Stimulated activated CD4-positive, alpha-beta T cell treated with anti-CD3 and anti-CD28 coated beads, Interleukin-12 subunit alpha, Interleukin-12 subunit beta, amount 100 ng/mL, for 48 hours (primary cell): ENCODE measurements around the gene ACTG2.

ENCODE experiments used
- DNase-seq, 3 donors: peaks; one replicate each; pipeline ENCODE4 v3.0.0-alpha.2; 2020; ENCODE audit warnings: low read depth in 2 of 3, low spot score in 1 of 3

Gene ACTG2

DNA sequence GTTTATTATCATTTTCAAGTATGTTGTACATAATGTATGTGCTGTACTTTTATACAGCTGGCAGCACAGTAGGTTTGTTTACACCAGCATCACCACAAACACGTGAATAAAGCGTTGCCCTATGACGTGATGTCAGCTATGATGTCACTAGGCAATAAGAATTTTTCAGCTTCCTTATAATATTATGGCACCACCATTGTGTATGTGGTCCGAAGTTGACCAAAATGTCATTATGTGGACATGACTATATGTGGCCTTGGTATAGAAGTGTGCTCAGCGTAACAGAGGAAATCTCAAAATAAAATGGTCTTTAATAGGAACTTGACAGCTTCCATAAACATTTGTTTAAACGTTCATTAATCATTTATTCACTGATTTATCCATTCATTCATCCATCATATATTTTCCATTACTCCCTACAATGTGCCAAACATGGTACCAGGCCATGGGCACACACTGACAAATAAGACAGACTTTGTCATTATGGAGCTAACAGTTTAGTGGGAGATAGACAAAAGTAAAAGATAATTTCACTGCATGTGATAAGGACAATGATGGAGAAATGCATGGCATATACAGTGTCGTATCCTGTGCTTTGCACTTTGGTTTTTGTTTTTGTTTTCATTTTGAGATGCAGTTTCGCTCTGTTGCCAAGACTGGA, 18.9 kb downstream of the ACTG2 start:
- no peak for DNase-seq

DNA sequence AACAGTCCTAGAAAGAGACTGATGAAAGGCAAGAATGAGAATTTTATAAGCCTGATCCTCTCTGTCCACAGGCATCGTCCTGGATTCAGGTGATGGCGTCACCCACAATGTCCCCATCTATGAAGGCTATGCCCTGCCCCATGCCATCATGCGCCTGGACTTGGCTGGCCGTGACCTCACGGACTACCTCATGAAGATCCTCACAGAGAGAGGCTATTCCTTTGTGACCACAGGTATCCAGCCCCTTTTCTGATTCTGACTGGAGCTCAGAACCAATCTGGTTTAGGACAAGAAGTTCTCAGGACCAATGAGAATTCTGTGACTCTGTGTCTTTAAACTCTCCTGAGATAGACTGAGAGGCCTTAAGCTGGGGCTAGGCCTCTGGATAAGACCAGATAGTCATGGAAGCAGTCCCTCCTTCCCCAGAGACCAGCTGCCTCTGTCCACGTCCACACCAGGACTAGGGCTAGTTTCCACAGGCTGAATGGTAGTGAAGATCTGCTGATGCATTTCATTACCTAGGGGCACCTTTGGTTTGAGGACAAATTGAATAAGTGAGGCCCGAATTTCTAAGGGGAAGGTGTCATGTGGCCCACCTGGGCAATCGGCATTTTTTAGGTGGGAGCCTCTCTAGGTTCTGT, 20.7 kb downstream of the ACTG2 start:
- no peak for DNase-seq

DNA sequence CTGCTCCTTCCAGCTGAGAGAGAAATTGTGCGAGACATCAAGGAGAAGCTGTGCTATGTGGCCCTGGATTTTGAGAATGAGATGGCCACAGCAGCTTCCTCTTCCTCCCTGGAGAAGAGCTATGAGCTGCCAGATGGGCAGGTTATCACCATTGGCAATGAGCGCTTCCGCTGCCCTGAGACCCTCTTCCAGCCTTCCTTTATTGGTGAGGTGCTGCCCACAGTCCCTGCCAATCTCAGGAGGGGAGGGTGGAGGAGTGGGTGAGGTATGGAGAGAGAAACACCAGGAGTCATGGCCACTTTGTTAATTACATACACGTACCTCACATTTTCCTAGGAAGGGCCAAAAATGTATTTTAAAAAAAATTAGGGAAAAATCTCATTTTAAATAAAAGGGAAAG, 21.9 kb downstream of the ACTG2 start:
- no peak for DNase-seq

DNA sequence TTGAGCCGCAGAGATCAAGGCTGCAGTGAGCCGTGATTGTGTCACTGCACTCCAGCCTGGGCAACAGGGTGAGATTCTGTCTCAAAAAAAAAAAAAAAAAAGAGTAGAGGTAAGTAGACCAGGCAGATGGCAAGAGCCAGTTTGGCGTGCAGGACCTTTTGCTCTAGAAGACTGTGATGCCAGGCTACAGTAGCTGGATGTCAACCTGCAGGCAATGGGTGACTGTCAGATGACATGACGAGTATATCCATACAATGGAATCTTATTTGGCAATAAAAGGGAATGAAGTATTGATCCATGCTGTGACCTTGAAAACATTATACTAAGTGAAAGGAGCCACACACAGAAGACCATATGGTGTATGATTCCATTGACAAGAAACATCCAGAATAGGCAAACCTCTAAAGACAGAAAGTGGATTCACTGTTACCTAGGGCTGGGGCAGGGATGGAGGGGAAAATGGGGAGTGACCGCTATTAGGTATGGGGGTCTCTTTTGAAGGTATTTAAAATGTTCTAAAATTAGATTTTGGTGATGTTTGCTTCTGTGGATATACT, 22.7 kb downstream of the ACTG2 start:
- DNase-seq, result no peak

DNA sequence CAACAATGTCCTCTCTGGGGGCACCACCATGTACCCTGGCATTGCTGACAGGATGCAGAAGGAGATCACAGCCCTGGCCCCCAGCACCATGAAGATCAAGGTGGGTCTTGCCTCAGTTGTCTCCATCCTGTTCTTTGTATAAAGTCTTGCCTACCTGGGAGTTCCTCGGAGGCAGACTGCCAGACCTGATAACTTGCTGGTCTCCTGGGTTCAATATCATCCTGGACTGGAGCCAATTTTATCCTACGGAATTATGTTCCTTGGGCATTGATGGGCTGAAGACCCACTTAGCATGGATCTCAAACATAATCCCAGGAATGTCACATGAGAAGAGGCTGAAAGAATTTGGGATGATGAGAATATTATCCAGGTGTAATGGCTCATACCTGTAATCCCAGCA, 23.9 kb downstream of the ACTG2 start:
- no peak for DNase-seq

DNA sequence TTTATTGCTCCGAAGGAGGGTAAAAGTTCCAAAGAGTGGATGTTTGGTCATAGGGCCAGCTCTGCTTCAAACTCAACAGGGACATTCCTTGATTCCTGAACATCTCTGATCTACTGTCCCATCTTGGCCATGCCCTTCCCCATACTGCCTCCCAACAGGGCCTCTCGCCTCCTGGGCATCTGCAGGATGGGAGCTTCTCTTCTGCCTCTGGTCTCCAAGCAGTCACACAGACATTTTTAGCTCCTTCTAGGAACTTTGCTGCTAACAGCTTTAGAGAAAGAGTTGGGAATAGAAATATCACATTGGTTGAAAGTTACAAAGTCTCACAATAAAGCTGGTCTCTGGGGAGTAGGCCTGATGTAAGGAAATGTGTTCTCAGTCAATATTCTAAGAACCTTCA, 24.5 kb downstream of the ACTG2 start:
- DNase-seq, result no peak

DNA sequence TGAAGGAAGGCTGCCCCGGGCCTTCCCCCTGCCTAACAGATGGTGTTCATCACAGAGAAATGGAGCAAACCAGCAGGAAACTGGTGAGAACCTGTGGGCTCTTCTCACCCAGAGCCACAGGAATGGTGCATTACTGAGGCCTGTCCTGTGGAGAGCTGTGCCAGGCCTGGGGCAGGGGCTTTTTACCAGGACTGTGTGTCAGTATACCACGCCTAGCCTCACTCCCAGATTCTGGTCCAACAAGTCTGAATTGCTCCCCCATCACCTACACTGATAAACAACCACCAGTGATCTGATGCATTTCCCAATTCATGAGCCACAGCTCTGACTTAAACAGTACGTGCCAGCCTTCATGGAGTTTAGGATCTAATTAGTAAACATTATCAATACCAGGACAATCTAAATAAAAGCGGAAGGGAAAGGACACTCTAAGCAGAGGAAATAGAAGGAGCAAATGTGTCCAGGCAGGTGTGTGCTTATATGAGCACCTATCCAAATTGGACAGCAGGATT, 24.9 kb downstream of the ACTG2 start:
- DNase-seq, result no peak

DNA sequence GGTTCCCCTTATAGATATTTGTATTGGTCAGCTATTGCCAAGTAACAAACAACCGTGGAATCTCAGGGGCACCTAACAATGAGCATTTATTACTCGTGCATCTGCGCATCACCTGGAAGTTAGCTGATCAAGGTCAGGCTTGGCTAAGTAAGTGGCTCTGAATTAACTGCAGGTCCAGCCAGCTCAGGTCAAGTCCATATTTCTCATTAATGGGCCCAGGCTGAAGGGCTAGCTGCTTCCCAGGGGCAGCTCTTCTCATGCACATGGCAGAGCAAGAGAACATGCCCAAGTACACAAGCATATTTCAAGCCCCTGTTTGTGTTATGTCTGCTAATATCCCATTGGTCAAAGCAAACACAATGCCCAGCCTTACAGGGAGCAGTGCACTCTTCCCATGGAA, 26.0 kb downstream of the ACTG2 start:
- DNase-seq, result no peak

DNA sequence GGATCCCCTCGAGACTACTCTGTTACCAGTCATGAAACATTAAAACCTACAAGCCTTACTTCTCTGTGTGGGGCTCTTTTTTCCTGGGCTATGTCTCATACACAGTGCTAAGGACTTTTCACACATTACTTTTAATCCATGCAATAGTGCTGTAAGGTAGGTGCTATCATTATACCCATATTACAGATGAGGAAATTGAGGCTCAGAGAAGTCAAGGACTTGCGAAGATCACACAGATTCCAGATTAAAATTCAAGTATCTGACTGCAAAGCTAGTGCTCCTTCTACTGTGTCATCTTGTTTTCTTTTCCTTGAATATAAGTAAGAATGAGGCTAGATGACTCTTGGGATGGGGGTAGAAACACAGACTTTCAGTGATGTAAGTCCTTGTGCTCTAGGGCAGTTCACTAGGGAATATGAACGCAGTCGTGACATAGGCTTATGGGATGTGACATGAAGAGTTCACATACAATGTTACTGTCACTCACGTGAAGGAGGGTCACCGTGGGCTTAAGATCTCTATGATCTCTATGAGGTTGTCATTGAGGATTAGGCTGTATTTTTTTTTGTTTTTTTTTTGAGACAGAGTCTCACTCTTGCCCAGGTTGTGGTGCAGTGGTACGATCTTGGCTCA, 26.9 kb downstream of the ACTG2 start:
- no peak for DNase-seq

DNA sequence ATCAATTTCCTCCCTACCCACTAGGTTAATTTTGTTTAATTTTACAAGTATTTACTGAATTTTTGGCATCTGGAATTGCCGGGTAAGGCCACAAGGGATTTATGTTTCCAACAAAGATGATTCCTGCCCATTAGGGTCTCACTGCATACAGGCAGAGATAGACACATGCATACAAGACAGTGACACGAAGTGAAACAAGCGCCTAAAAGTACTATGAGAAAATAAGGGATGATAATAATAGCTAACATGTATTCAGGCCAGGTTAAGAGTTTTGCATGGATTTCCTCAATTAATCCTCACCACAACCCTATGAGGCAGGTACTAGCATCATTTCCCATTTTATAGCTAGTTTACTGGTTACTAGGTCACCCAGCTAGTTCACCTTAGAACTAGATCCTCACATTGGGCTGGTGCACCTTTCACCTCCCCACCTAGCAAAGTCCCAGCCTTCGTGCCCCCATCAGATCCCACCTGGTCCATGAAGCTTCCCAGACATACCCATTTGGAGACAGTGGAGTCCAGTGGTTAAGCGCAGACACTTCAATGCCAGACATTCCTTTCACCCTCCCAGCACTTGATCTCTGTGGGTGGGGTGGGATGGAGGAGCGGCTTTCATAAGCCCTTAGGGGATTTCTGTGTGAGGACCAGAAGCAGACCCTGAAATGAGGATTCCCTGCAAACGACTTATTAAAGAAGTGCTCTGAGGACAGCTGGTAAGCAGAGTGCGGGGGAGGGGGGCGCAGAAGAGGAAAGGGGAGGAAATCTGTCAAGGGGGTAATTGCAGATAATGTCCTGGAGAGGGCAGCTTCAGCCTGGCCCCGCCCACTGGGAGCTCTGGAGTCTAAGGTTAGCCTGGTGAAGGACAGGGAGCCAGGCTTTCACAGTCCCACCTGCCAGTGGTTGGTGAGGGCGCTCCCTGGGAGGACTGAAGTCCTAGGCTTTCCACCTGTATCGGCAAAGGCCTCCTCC, 28.1 kb downstream of the ACTG2 start:
- DNase-seq, result peak in 1 of 3 donors; percentile 20

DNA sequence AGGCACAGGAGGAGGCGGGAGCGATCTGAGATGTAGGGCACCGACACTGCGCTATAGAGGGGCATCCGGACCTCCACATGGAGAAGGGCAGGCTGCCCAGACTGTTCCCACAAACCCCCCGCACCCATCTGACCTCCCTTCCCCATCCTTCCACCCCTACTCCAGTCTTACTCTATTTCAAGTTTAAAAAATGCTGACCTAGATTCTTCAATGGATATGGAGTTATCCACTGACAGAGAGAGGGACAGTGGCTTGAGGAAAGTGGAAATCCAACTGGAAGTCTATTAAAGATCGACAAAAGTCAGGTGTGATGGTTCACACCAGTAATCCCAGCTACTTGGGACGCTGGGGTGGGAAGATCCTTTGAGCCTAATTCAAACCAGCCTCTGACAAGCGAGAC, 28.8 kb downstream of the ACTG2 start:
- DNase-seq, result no peak

DNA sequence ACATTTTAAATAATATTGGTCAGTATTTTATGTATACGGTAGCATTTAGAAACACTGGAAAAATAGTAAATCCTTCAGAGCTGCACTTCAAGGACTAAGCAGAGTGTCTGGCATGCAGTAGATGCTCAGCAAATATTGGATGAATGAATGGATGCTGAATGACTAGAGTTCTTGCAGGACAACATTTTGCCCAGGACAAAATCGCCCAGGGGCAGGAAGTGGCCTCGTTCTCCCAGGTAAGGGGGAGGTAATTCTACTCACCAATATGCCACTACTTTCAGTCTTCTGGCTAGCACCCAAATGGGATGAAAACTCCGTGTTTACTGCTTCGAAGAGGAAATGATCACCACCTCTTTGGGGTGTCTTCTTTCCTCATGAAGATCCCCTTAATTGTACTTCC, 29.9 kb downstream of the ACTG2 start:
- DNase-seq, result no peak

DNA sequence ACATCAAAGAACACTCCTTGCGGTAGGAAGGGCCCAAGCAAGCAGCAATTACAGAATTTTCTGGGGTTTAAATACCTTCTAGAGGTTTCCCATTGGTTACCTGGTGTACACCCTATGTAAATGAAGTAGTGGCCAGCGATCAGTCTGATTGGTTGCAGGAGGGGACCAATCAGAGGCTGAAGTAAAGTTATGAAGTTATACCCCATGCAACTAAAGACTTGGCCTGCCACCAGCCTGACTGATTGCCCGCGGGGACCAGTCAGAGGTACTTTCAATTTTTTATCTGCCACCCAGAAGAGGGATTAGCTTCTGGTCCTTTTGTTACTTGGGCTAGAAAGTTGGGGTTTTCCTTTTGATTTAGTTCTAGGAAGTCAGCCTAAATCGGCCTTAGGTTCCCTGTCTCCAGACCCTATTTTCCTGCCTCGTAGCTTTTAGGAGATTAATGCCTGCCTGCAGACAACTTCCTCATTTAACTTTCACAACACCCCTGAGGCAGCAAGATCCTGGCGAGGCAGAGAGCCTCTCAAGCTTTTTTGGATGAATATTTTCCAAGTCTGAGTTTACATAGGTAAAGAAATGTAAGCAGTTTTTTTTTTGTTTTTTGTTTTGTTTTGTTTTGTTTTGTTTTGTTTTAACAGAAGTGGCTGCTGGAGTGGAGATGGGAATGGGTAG, 32.4 kb downstream of the ACTG2 start:
- no peak for DNase-seq

DNA sequence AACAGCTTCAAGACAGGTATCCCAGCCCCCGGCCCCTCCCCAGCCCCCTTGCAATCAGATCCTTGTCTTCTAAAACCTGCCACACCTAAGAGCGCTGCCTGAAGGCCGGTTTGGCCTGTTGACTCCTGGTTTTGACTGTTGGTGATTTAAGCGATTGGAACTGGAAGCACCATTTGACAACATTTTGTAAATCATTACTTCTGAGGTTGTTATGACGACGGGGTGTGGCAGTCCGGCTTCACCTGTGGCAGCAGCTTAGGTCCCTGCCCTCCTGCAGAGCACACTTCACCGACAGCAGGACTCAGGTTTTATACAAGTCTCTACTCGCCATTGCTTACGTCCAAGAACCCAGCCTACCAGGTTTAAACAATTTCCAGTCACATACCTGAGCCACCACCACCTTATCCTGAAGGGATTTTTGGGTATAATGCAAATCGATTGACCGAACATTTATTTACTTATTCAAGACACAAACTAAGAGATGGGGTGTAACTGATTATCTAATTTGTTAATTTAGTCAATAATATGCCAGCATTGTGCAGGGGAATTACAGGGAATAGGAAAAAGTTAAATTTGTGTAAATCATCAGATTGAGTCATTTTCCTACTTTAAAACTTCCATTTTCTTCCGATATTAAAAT, 33.2 kb downstream of the ACTG2 start:
- DNase-seq, result no peak

DNA sequence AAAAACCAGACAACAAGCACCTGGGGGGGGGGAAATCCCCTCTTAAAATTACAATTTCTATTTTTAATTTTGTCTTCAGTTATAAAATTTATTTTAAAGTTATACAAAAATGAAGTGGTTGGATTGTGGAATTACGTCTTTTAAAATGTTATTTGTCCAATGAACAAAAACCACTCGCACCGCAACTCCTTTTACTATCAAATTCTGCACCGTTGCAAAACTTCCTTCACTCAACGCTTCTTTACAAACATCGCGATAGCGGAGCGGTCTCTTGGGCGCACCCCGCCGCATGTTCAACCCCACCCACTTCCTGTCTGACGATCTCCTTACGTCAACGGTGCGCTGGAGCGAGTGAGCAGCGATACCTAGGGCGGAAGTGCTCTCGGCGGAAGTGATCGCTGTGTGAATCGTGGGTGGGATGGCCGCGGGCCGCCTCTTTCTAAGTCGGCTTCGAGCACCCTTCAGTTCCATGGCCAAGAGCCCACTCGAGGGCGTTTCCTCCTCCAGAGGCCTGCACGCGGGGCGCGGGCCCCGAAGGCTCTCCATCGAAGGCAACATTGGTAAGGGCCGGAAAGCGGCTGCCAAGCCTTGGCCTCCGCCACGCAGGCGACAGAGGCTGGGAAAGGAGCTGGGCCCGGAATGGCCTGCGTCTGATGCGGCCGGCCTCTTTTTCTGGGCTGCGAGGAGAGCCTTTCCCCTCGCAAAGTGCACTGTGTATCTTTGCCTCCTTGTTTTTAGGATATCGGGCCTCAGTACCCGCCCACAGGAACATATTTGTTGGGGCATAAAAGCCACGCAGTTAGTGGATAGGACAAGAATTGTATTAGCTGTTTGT, 33.9 kb downstream of the ACTG2 start, which contains the start of gene DGUOK:
DGUOK (plus strand) TSS at position 388 of the 835 bp plus-strand sequence; CDS start at position 419, 31 bp downstream.
- DNase-seq, result peak; percentile 93 to 97 (median 95)

DNA sequence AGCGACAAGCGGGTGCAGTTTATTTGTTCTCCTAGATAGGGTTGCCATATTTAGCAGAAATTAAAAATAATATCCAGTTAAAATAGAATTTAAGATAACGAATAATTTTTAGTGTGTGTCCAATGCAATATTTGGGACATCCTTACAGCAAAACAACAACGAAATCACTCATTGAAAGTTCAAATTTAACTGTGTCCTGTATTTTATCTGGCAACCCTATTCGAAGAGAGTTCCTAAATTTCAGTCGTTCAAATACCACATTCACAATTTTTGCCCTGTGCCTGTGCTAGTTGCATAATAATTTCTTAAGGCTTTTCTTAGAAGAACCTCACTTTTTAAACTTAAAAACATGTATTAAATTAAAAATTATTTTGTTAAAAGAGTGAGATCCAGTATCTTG, 34.5 kb downstream of the ACTG2 start:
- no peak for DNase-seq

DNA sequence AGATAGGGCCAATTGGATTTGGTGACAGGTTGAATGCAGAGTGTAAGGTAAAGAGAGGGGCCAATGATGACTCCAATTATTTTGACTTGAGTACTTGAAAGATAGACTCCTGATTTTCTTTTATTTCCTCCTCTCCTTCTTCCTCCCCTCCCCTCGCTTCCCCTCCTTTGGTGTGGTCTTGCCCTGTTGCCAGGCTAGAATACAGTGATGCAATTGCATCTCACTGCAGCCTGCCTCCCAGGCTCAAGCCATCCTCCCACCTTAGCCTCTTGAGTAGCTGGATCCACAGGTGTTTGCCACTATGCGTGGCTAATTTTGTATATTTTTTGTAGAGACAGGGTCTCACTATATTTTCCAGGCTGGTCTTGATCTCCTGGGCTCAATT, 36.1 kb downstream of the ACTG2 start:
- no peak for DNase-seq

DNA sequence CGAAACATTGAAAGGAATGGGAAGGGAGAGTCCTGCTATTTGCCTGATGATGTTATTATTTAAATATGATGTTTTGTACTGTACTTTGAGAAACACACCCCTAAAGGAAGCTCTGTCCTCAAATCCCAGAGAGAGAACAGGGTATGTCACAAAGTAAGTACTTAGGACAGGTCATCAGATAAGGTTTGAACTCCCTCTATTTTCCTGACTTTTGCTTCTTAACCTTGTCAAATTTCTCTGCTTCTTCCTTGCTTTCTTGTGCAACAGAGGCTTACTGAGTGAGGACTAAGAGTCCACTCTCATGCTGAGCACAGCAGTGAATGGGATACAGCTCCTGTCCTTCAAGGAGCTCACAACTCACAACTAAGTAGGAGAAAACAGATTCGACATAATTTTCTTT, 37.6 kb downstream of the ACTG2 start:
- no peak for DNase-seq
